ENCODE measurements around the gene HIVEP1. TPM values are rescaled to one million over a fixed set of nuclear protein-coding genes. Genes with fewer than 3 reads are reported as not detected.

HIVEP1 gene
- total and polyA plus RNA-seq, 2 of the 8 experiments (the other 6 are each of a cell fraction or from before 2014, with no cell fraction given) = 22.6 to 23.1 TPM

DNA sequence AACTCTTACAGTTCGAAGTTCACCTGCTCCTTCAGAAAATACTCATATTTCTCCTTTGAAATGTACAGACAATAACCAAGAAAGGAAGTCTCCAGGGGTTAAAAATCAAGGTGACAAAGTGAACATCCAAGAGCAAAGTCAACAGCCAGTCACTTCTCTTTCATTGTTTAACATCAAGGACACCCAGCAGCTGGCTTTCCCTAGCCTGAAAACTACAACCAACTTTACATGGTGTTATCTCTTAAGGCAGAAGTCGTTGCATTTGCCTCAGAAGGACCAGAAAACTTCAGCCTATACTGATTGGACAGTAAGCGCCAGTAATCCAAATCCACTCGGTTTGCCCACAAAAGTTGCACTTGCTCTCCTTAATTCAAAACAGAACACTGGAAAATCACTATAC lies 113.3 kb downstream of the HIVEP1 start:
- Histone ChIP-seq H2AFZ (ENCODE audit: low read length) (no peak overlapping the region), H3K9me3 (ENCODE audit: insufficient read depth in 2 of 2, low read depth in 1 of 2, low read length in 1 of 2) (no peaks in the 10 kb centered on the region), H4K20me1 (replicated peaks in 1 of 2; ENCODE audit: control insufficient read depth in 1 of 2, insufficient read depth in 2 of 2, low read length in 2 of 2) (no peaks in the 10 kb centered on the region), H3K18ac (ENCODE audit: extremely low read depth, low read length) (no peak overlapping the region), H3K14ac (ENCODE audit: insufficient read length) (no peak overlapping the region), H3K4me2 (ENCODE audit: insufficient read depth in 1 of 2, low read depth in 2 of 2, low read length in 2 of 2) (no peak overlapping the region), H2BK12ac (ENCODE audit: low read depth, low read length) (no peak overlapping the region), H2BK15ac (ENCODE audit: low read length) (no peak overlapping the region), H3K9ac (replicated peaks in 1 of 4; ENCODE audit: extremely low read depth in 1 of 4, low read depth in 3 of 4, low read length in 3 of 4) (no peak overlapping the region), H4K5ac (ENCODE audit: insufficient read length, low read depth, low read length) (no peak overlapping the region), H3K27me3 (replicated peaks in 1 of 4; ENCODE audit: control insufficient read depth in 3 of 4, extremely low read depth in 1 of 4, insufficient read depth in 3 of 4, low read length in 3 of 4) (no peaks in the 10 kb centered on the region), H3K27ac (ENCODE audit: low read depth, low read length) (no peak overlapping the region), H3K56ac (replicated peaks; ENCODE audit: insufficient read length, low read depth, low read length) (no peak overlapping the region), H3K79me1 (ENCODE audit: low read depth, low read length) (no peaks in the 10 kb centered on the region; the same call in 1 of the 2 replicates), H3K4ac (replicated peaks; ENCODE audit: insufficient read length, low read depth, low read length) (no peak overlapping the region), H3K36me3 (ENCODE audit: control insufficient read depth in 2 of 4, insufficient read depth in 4 of 4, low read length in 3 of 4) (peaks cover 10 to 34% (median 25%) of the 10 kb centered on the region in 4 experiments), H3K79me2 (ENCODE audit: control insufficient read depth in 1 of 2, insufficient read depth in 2 of 2, low read length in 2 of 2) (peaks cover 0 to 5% of the 10 kb centered on the region in 2 experiments; a peak in 2 of 4 replicates), H2BK20ac (ENCODE audit: low read length) (no peak overlapping the region), H2AK5ac (ENCODE audit: low read depth, low read length) (no peak overlapping the region), H3K4me1 (replicated peaks in 1 of 4; ENCODE audit: control insufficient read depth in 3 of 4, insufficient read depth in 4 of 4, low read length in 3 of 4) (no peaks in the 10 kb centered on the region), H2BK120ac (replicated peaks; ENCODE audit: low read depth, low read length) (no peak overlapping the region), H3K4me3 (ENCODE audit: extremely low read depth in 1 of 4, insufficient read depth in 2 of 4, low read depth in 3 of 4, low read length in 4 of 4) (no peak overlapping the region), H4K91ac (replicated peaks; ENCODE audit: insufficient read length, low read length) (no peak overlapping the region), H3K23ac (ENCODE audit: insufficient read length) (no peak overlapping the region), H3K23me2 (ENCODE audit: low read depth, low read length) (no peaks in the 10 kb centered on the region), H4K8ac (ENCODE audit: extremely low read depth, insufficient read depth, low read length) (no peak overlapping the region), H2BK5ac (ENCODE audit: low read depth, low read length) (no peak overlapping the region)
- FAIRE-seq (no peak), DNase-seq (ENCODE audit: low read depth in 1 of 2, low spot score in 2 of 2) (no peak)
- 86% methylated on average over 4 of the region's 4 CpGs; no CpG with 5 or more reads in 1 of the 2 experiments for WGBS, 2 experiments (ENCODE audit: extremely low coverage in 1 of 2, insufficient coverage in 1 of 2, insufficient read length in 1 of 2, insufficient replicate concordance in 2 of 2, low coverage in 1 of 2, low lambda C conversion rate in 2 of 2, missing lambda C conversion rate in 1 of 2)
- CTCF ChIA-PET (ENCODE audit: partially characterized antibody) = interaction anchor here (1.0 kb wide), 1 partner anchor 42 kb away, joined by 3 read pairs; no protein-coding TSS in a partner anchor
- no peak for TF ChIP-seq SP1 (IDR thresholded peaks at IDR 0.05; ENCODE audit: low read depth, low read length)
- TF ChIP-seq EGR1 (IDR thresholded peaks at IDR 0.05; ENCODE audit: borderline replicate concordance, low read depth, low read length) = no peak
- no peak for TF ChIP-seq EP300 (IDR thresholded peaks at IDR 0.05; ENCODE audit: borderline replicate concordance in 1 of 2, low read depth in 2 of 2, low read length in 2 of 2)
- TF ChIP-seq HDAC2 (IDR thresholded peaks at IDR 0.05; ENCODE audit: borderline replicate concordance in 1 of 2, low read depth in 2 of 2, low read length in 2 of 2) = no peak
- no peak for TF ChIP-seq GABPA (IDR thresholded peaks at IDR 0.05; ENCODE audit: borderline replicate concordance, insufficient read depth, low read length)
- TF ChIP-seq SP4 (IDR thresholded peaks at IDR 0.05; ENCODE audit: low read length) = no peak
- TF ChIP-seq CREB1 (IDR thresholded peaks at IDR 0.05) = no peak
- no peak for TF ChIP-seq ZNF274 (IDR thresholded peaks at IDR 0.05; ENCODE audit: borderline replicate concordance, extremely low read depth, low read length)
- TF ChIP-seq E2F6 (IDR thresholded peaks at IDR 0.05) = no peak
- TF ChIP-seq SAP30 (IDR thresholded peaks at IDR 0.05; ENCODE audit: insufficient read depth, insufficient replicate concordance, low read length) = no peak
- POLR2A ChIA-PET (ENCODE audit: partially characterized antibody) = no interaction called here
